Esophagus mucosa (tissue), 1 donor: Measurements from ENCODE around the gene XG. TPM values are rescaled to one million over a fixed set of nuclear protein-coding genes. Genes with fewer than 3 reads are reported as not detected.
"Not testable (repeated sequence)": the region's sequence is repeated elsewhere in the genome, so short reads cannot be mapped to it uniquely, and the experiment has no call there.

Source experiments
- ATAC-seq: fragments of 200-7000 bp; cut with Tn5 transposase; one replicate; pipeline ENCODE4 v1.9.1; 2020
- total RNA-seq: library from RNA; stranded (reverse); gene quantifications from one replicate; pipeline ENCODE4 v1.2.4, GENCODE V29; 2023
- donor health status: DM: yes; HTN: yes; CAD: no.

The XG gene
- total RNA-seq, 1 donor from 2014 or later, result 14.2 TPM

DNA sequence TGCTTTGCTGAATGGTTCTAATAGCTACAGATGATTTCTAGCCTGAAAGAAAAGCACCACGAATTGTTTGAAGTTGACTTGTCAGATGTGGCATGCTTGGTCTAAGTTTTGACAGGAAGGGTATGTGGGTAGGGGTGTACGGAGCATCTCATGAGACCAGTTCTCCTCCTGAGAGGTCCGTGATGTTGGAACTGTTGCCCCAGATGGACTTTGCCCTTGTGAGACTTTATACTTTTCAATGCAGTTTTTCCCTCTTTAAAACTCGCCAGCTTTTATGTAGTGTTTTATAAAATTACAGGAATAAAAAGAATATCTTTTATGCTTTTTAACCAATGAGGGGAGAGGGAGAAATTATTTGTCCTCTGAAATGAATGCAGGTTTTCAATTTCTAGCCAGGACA lies 16.6 kb upstream of the XG start:
- no peak for ATAC-seq

DNA sequence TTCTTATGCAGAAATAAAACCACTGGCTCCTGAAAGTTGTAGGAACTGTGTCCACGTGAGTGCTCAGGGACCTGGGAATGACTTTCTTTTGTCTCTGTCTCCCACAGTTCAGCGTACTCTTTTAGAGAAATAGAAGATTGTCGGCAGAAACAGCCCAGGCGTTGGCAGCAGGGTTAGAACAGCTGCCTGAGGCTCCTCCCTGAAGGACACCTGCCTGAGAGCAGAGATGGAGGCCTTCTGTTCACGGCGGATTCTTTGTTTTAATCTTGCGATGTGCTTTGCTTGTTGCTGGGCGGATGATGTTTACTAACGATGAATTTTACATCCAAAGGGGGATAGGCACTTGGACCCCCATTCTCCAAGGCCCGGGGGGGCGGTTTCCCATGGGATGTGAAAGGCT lies 11.2 kb upstream of the XG start:
- no peak for ATAC-seq

DNA sequence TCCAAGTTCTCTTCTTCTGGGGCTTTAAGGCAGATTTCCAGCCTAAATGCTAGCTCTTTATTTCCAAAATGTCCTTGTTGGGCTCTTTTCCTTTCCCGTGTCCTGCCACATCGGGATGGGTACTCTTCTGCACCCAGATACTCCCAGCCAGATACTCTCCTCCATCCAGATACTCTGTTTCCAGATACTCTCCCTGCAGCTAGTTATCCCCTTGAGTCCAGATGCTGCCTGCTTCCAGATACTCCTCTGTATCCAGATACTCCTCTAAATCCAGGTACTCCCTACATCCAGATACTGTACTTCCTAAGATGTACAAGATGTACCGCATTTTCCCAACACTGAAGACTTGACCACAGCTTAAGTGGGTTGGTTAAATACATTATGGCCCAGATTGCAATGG lies 10.5 kb upstream of the XG start:
- ATAC-seq, result no peak

DNA sequence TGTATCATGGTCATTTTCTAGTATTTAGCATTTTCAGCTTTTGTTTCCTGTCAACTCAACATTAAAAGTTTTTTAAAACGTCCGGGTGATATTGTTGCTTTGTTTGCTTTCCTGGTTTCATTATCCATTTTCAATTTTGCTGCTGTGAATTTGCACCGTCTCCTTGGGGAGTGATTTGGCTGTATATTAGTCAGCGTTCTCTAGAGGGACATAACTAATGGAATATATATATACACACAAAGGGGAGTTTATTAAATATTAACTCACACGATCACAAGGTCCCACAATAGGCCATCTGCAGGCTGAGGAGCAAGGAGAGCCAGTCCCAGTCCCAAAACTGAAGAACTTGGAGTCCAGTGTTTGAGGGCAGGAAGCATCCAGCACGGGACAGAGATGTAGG lies 5.6 kb upstream of the XG start:
- not testable (repeated sequence) for ATAC-seq

DNA sequence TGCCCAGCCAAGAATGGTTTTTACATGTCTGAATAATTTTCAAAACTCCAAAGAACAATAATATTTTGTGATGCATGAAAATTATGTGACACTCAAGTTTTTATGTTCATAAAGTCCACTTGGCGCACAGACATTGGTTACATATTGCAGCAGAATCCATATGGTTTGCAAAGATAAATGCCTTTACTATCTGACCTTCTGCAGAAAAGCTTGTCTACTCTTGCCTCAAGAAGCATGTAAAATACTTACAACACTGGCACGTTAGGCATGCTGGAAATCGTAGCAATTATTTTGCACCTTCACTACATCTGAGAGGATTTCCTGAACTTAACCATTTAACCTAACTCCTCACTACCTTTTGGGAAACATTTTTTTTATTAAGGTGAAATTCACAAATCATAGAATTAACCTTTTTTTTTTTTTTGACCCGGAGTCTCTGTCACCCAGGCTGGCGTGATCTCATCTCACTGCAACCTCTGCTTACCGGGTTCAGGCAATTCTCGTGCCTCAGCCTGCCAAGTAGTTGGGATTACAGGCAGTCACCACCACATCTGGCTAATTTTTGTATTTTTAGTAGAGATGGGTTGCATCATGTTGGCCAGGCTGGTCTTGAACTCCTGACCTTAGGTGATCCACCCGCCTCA lies 3.5 kb upstream of the XG start:
- no peak for ATAC-seq

DNA sequence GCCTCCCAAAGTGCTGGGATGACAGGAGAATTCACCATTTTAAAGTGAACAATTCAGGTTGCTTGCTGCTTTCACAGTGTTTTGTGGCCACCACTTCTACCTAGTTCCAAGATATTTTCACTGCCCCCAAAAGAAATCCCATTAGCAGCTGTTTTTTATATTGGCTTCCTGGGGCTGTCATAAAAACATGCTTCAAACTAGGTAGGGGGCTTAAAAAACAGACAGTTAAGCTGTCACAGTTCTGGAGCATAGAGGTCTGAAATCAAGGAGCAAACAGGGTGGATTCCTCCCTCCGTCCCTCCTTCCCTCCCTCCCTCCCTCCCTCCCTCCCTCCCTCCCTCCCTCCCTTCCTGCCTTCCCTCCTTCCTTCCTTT lies 3.0 kb upstream of the XG start:
- ATAC-seq, result no peak

DNA sequence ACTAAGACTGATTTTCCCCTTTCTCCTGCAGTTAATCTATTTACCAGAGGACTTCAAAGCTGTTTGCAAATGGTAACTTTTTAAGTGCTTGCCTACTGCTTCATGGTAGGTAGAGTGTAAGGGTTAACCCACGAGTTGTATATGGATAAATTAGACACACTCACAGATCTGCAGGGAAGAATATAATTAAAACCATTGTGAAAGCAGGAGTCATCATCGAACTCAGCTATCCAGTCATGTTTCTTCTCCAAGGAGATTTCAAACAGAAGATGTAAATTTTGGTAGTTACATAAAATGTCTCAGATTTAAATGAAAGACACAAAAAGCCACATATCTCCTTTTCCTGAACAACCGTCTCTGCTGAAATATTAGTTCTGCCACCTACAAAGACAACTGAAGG lies 549 bp upstream of the XG start:
- no peak for ATAC-seq

DNA sequence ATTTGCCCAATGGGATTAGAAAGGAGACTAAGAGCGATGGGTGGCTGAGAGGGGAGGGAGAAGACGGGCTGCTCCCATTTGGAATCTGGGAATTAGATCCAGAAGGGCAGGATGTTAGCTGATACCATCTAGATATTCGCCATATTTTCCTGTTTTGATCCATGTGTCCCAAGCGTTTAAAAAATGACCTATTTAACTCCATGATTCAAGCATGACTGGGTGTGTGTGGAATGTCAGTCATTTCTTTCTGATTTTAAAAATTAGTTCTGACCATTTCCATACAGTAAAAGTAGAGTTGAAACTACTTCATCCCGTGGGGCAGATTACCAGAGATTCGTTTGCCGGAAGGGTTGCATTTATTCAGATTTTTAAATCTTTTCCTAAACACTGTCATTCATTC lies 601 bp downstream of the XG start:
- not testable (repeated sequence) for ATAC-seq

DNA sequence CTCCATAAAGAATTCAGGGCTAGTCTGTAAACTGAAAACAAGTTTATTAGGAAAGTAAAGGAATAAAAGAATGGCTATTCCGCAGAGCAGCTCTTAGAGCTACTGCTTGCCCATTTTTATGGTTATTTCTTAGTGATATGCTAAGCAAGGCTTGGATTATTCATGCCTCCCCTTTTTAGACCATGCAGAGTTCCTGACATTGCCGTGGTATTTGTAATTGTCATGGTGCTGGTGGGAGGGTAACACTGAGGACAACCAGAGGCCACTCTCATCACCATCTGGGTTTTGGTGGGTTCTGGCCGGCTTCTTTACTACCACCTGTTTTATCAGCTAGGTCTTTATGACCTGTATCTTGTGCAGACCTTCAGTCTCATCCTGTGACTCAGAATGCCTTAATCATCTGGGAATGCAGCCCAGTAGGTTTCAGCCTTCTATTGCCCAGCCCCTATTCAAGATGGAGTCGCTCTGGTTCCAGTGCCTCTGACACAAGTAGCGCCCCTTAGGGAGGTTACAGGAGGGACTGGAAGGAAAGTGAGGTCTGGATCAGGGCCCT lies 3.4 kb downstream of the XG start:
- not testable (repeated sequence) for ATAC-seq

DNA sequence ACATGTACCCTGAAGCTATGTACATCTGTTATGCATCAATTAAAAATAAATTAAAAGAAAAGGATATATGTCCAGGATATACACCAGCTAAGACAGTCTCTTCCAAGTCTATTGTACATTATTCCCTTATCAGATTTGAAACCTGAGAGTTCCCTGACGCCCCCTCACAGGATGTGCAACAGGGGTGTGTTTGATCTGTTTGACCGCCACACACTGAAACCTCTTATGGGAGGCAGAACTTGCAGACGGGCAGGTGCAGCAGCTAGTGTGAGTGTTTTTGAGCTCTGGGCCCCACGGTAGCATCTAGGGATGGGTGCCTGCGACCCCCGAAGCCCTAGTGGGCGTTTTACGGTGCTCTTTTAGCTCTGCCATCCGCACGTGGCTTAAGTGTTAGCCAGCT lies 4.7 kb downstream of the XG start:
- ATAC-seq, result no peak

DNA sequence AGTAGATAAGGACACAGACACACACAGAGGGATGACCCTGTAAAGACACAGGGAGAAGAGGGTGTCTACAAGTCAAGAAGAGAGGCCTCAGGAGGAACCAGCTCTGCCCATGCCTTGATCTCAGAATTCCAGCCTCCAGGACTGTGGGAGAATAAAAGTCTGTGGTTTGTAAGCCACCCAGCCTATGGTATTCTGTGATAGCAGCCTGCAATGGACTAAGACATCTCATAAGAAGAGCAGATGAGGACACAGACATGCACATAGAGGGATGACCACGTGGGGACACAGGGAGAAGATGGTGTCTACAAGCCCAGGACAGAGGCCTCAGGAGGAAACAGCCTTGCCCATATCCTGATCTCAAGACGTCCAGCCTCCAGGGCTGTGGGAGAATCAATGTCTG lies 9.4 kb downstream of the XG start:
- ATAC-seq, result no peak

DNA sequence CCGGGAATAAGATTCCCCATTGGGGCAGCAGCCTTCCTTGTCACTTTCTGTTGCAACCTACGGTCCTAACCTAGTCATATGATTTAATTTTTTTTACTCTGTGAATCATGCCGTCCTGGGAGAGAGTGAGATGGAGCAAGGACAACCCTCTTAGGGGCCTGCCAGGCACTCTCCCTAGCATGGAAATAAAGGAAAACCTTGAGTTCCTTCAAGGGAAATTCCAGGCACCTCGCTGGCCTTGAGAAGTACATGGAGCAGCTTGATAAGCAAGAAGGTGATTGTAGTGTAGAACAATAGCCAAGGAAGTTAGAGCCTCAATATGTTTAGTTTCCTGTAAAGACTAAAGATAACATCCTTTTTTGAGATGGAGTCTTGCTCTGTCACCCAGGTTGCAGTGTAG lies 10.8 kb downstream of the XG start:
- not testable (repeated sequence) for ATAC-seq

DNA sequence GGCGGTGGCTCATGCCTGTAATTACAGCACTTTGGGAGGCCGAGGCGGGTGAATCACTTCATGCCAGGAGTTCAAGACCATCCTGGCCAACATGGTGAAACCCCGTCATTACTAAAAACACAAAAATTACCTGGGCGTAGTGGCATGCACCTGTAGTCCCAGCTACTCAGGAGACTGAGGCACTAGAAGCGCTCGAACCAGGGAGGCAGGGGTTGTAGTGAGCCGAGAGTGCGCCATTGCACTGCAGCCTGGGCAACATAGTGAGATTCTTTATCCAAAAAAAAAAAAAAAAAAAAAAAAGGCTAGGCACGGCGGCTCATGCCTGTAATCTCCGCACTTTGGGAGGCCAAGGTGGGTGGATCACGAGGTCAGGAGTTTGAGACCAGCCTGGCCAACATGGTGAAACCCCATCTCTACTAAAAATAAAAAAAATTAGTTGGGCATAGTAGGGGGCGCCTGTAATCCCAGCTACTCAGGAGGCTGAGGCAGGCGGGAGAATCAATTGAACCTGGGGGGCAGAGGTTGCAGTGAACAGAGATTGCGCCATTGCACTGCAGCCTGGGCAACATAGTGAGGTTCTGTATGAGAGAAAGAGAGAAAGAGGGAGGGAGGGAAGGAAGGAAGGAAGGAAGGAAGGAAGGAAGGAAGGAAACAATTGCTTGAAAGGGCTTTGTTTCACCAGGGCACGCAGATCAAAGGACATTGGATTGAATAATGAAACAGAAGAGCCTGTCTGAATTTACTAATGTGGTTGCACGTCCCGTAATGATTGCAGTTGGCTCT lies 13.1 kb downstream of the XG start:
- not testable (repeated sequence) for ATAC-seq

DNA sequence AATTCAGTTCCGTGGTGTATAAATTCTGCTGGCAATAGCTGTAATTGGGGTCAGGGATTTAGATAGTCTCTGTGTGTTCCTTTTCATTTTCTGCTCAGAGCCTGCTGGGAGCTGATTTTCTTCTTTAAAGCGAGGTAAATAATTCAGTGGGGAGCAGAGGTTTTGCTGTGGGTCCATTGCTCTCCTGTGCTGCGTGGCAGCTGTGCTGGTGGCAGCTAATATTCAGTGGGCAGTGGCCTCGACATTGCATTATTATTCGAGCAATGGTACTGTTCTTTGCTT lies 13.7 kb downstream of the XG start:
- ATAC-seq, result no peak

DNA sequence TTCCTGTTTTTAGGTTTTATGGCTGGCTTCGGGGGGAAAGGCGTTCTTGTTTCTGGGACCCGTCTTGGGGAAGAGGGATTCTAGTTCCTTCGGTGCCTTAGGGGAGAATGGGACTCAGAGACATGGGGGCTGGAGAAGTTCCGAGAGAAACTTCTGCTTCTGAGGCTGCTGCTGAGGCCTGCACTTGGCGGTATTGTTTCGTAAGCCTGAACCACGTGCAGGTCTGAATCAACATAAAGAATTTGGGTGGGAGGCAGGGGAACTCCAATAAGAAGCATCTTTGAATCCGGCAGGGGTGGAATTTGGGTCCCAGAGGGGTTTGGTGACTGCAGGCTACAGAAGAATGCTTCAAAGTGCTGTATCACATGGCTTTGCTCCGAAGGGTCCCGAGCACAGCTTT lies 15.1 kb downstream of the XG start:
- ATAC-seq, result no peak

DNA sequence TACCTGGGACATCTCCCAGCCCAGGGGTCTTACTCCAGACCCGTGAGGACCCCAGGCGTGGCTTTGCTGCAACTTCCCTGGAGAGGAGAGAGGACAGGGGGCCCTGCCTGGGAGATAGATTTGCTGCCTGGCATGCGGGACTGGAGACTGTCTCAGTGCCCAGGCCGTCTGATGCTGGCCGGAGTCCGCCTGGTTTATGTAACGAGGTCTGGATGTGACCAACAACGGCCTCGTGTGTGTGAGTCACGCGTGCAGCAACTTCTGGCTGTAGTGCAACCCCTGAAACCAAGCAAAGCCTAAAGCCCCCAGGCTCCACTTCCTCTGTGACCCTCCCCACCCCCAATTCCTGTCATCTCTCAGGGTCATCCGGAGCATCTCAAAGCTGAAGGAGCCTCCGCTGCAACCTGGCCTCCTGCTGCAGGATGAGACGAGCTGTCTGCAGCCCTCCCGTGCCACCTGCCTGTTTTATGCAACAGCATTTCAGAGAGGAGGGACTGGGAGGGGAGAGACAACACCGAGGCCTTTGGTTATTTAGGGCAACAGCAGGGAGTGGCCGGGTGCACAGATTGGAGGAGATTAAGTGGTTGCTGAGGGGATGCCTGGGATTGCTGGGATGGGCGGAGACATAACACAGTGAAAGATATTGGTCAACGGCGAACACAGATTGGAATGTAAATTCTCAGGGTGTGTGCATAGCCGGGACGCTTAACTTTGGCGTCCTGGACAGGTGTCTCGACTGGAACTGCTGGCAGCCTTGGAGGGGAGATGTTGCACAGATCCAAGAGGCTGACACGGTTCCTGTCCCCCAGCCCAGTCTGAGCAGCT lies 16.0 kb downstream of the XG start:
- peak; percentile 35 for ATAC-seq

DNA sequence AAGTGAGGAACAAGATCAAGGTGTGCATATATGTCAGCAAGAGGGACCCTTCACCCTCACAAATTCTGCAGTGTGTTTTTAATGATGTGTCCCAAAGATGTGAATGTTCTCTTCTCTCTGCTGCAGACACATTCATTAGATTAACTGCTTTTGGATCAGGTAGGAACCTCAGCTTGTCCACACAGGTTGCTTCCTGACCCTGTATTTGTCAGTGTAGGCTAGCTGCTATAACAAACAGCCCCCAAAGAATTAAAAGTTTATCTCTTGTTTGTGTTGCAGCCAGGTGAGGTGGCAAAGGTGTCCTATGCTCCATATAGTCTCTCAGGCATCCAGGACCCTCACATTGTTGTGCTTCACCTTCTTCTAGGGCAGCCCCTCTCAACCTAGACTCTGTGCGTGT lies 17.8 kb downstream of the XG start:
- ATAC-seq, result no peak

DNA sequence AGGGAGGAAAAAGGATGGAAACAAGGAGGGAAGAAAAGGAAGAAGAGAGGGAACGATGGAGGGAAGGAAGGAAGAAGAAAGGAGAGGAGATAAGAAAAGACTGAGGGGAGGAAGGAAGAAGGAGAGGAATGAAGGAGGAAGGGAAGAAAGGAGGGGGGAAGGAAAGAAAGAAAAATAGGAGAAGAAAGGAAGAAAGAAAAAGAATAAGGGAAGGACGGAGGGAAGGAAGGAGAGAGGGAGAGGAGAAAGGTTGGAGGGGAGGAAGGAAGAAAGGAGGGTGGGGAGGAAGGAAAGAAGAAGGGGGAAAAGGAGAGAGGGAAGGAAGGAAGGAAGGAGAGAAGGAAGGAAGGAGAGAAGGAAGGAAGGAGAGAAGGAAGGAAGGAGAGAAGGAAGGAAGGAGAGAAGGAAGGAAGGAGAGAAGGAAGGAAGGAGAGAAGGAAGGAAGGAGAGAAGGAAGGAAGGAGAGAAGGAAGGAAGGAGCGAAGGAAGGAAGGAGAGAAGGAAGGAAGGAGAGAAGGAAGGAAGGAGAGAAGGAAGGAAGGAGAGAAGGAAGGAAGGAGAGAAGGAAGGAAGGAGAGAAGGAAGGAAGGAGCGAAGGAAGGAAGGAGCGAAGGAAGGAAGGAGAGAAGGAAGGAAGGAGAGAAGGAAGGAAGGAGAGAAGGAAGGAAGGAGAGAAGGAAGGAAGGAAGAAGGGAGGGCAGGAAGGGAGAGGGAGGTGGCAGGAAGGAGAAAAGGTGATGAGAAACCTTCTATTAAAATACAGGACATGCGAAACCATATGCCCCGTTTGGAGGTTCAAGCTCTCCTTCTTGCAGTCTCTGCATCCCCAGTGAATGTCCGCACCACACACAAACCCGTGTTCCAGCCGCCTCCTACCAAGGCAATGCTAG lies 21.6 kb downstream of the XG start:
- not testable (repeated sequence) for ATAC-seq

DNA sequence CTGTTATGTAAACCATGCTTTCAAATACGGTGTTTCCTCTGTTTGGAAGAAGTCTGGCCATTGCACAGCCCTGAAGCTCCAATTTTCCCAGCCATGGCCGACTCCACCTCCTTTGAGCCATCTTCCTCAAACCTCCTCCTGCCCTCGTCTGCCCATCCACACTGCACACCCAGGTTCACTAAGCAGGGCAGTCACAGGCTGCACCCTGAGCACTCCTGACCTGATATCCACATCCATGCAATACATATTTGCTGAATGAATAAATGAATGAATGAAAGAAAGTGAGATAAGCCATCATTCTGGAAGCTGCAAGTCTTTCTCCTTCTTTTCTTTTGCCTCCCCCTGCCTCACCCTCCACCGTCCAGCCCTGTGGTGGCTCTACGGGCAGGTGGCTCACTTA lies 22.2 kb downstream of the XG start:
- ATAC-seq, result no peak

DNA sequence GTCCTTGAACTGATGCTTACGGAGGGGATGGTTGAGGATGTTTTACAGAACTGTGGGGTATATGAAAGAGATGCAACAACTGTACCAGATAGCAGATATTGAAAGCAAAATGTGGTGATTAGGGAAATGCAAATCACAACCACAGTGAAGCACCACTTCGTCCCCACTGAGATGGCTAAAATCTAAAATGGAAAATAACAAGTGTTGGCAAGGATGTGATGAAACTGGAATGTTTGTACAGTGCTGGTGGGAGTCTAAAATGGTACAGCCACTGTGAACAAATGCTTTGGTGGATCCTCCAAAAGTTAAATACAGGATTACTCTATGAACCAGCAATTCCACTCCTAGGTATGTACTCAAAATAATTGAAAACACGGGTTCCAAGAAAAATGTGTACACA lies 22.9 kb downstream of the XG start:
- no peak for ATAC-seq

DNA sequence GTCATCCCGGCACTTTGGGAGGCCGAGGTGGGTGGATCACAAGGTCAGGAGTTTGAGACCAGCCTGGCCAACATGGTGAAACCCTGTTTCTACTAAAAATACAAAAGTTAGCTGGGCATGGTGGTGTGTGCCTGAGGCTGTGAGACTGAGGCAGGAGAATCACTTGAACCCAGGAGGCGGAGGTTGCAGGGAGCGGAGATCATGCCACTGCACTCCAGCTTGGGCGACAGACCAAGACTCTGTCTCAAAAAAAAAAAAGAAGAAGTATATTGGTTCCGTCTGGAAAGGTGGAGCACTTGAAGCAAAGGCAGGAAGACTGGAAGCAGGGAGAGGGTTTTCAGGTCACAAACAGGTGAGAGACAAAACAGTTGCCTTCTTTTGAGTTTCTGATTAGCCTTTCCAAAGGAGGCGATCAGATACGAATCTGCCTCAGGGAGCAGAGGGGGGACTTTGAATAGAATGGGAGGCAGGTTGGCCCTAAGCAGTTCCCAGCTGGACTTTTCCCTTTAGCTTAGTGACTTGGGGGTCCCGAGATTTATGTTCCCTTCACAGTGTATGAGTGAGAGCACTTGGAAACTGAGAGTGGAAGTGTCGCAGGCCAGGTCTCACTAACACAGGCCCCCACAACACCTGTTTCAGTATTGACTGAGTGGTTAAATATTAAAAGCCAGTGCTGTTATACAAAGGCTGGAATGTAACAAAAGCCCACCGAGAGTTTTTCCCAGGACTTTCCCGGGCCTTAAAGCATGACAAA lies 28.8 kb downstream of the XG start:
- not testable (repeated sequence) for ATAC-seq

DNA sequence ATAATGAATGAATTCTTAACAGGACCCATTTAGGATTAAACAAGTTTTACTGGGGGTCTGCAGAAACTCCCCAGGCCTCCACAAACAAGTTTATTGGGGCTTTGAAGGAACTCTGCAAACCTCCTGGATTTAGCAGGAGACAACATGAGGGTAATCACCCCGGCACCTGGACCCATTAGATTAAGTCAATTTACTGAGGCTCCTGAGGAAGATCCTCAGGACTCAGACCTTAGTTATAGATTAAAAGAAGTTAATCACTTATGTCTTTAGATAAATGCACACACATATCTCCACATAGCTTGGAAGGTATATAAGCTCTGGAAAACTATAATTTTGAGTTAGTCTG lies 29.4 kb downstream of the XG start:
- no peak for ATAC-seq
